Muscle of leg (tissue), 11 donors: Measurements from ENCODE around the gene GID4. TPM values are rescaled to one million over a fixed set of nuclear protein-coding genes. Genes with fewer than 3 reads are reported as not detected.

Experiments used
- DNase-seq: peaks from one replicate; pipeline ENCODE4 v3.0.0; 2013
- H3K27ac ChIP-seq: one replicate; pipeline ENCODE4 v1.5.1; 2013; ENCODE audit warnings: mild to moderate bottlenecking, low read length, control low read depth
- H3K27me3 ChIP-seq: one replicate; pipeline ENCODE4 v1.6.1; 2013; ENCODE audit warnings: low read length; ENCODE audit not compliant: control insufficient read depth, insufficient read depth
- H3K36me3 ChIP-seq: one replicate; pipeline ENCODE4 v1.6.1; 2013; ENCODE audit warnings: low read length; ENCODE audit not compliant: control insufficient read depth, insufficient read depth
- H3K4me1 ChIP-seq: one replicate; pipeline ENCODE4 v1.6.1; 2013; ENCODE audit warnings: low read length; ENCODE audit not compliant: control insufficient read depth, insufficient read depth
- H3K4me3 ChIP-seq: one replicate; pipeline ENCODE4 v1.5.1; 2013; ENCODE audit warnings: low read length, control low read depth
- H3K9me3 ChIP-seq: replicated peaks from 2 replicates; pipeline ENCODE4 v1.6.1; 2013; ENCODE audit warnings: low read depth, low read length; ENCODE audit not compliant: control insufficient read depth
- WGBS: methylation state at CpG from one replicate; pipeline ENCODE4 v1.1.5; 2013; ENCODE audit warnings: missing lambda C conversion rate; ENCODE audit not compliant: insufficient coverage; 5-methylcytosine and 5-hydroxymethylcytosine counted together
- polyA plus RNA-seq, 8 donors: library from polyadenylated mRNA; unstranded; fragments of 120-200 nt; gene quantifications; one replicate each; pipeline versions ENCODE4 v1.2.1 to v1.2.3, GENCODE V29; 2013; ENCODE audit warnings: inconsistent platforms in 1 of 8, low replicate concordance in 1 of 8; ENCODE audit not compliant: insufficient read length in 8 of 8, insufficient read depth in 1 of 8
- total RNA-seq: library from RNA; stranded (reverse); fragments of 120-200 nt; gene quantifications from one replicate; pipeline ENCODE4 v1.2.4, GENCODE V29; 2013

Gene GID4
- total and polyA plus RNA-seq, 9 donors, result 7.0 to 12.2 (median 11.1) TPM

GRCh38 chr17:18064053-18064452 lies 24.8 kb downstream of the GID4 start:
- no peaks in the 10 kb centered on the region for H3K4me1 ChIP-seq
- H3K4me3 ChIP-seq, result no peak overlapping the region
- WGBS, result no CpG with 5 or more reads among the region's 2 CpGs
- no peak overlapping the region for H3K27ac ChIP-seq
- peaks cover 42% of the 10 kb centered on the region for H3K36me3 ChIP-seq
- DNase-seq, result no peak
- no peaks in the 10 kb centered on the region for H3K27me3 ChIP-seq
- no peaks in the 10 kb centered on the region for H3K9me3 ChIP-seq

- Histone ChIP-seq H3K4me1 (no peaks in the 10 kb centered on the region), H3K4me3 (no peak overlapping the region), H3K27ac (no peak overlapping the region), H3K9me3 (no peaks in the 10 kb centered on the region), H3K27me3 (no peaks in the 10 kb centered on the region), H3K36me3 (peaks cover 35% of the 10 kb centered on the region)
- DNase-seq, result no peak
- 94% methylated on average over 10 of the region's 11 CpGs for WGBS
Measured at GRCh38 chr17:18065546-18065945, 26.3 kb downstream of the GID4 start.

GRCh38 chr17:18066866-18067265 lies 27.7 kb downstream of the GID4 start:
- Histone ChIP-seq H3K4me1 (peaks cover 4% of the 10 kb centered on the region), H3K36me3 (peaks cover 27% of the 10 kb centered on the region), H3K4me3 (no peak overlapping the region), H3K27ac (no peak overlapping the region), H3K9me3 (no peaks in the 10 kb centered on the region), H3K27me3 (peaks cover 2% of the 10 kb centered on the region)
- WGBS, result 100% methylated on average over 1 of the region's 4 CpGs
- DNase-seq, result no peak

- Histone ChIP-seq H3K27me3 (peaks cover 2% of the 10 kb centered on the region), H3K4me3 (no peak overlapping the region), H3K36me3 (peaks cover 15% of the 10 kb centered on the region), H3K4me1 (peaks cover 4% of the 10 kb centered on the region), H3K9me3 (no peaks in the 10 kb centered on the region), H3K27ac (no peak overlapping the region)
- no peak for DNase-seq
- WGBS, result no CpG with 5 or more reads among the region's 2 CpGs
Measured at GRCh38 chr17:18069101-18069500, 29.9 kb downstream of the GID4 start.

- peak; percentile 49 for DNase-seq
- no peaks in the 10 kb centered on the region for H3K9me3 ChIP-seq
- peaks cover 4% of the 10 kb centered on the region for H3K4me1 ChIP-seq
- peaks cover 2% of the 10 kb centered on the region for H3K27me3 ChIP-seq
- whole genome bisulfite sequencing, result 4% methylated on average over 4 of the region's 8 CpGs
- H3K4me3 ChIP-seq, result peak overlapping the region; percentile 10
- H3K36me3 ChIP-seq, result peaks cover 5% of the 10 kb centered on the region
- no peak overlapping the region for H3K27ac ChIP-seq
Measured at GRCh38 chr17:18070861-18071340, 31.7 kb downstream of the GID4 start.

- H3K9me3 ChIP-seq, result no peaks in the 10 kb centered on the region
- peaks cover 5% of the 10 kb centered on the region for H3K36me3 ChIP-seq
- H3K27ac ChIP-seq, result no peak overlapping the region
- H3K27me3 ChIP-seq, result peaks cover 2% of the 10 kb centered on the region
- no peak for DNase-seq
- H3K4me1 ChIP-seq, result peaks cover 5% of the 10 kb centered on the region
- no peak overlapping the region for H3K4me3 ChIP-seq
Measured at GRCh38 chr17:18071751-18072150, 32.5 kb downstream of the GID4 start.

- DNase-seq, result no peak
- H3K27ac ChIP-seq, result no peak overlapping the region
- no peaks in the 10 kb centered on the region for H3K36me3 ChIP-seq
- H3K4me3 ChIP-seq, result no peak overlapping the region
- H3K9me3 ChIP-seq, result no peaks in the 10 kb centered on the region
- H3K4me1 ChIP-seq, result peaks cover 6% of the 10 kb centered on the region
- H3K27me3 ChIP-seq, result peaks cover 6% of the 10 kb centered on the region
- WGBS, result 73% methylated on average over 5 of the region's 6 CpGs
Measured at GRCh38 chr17:18074566-18075272, 35.5 kb downstream of the GID4 start.

GRCh38 chr17:18076936-18077335 lies 37.7 kb downstream of the GID4 start:
- peak; percentile 72 for DNase-seq
- Histone ChIP-seq H3K9me3 (no peaks in the 10 kb centered on the region), H3K4me1 (peaks cover 2% of the 10 kb centered on the region), H3K27ac (no peak overlapping the region), H3K27me3 (peaks cover 3% of the 10 kb centered on the region), H3K36me3 (no peaks in the 10 kb centered on the region), H3K4me3 (no peak overlapping the region)
- 10% methylated on average over 5 of the region's 7 CpGs for WGBS

- WGBS, result 83% methylated on average over 2 of the region's 4 CpGs
- DNase-seq, result no peak
- H3K4me1 ChIP-seq, result peaks cover 2% of the 10 kb centered on the region
Measured at GRCh38 chr17:18079543-18079942, 40.3 kb downstream of the GID4 start.

GRCh38 chr17:18084256-18084655 lies 45.0 kb downstream of the GID4 start:
- Histone ChIP-seq H3K4me3 (no peak overlapping the region), H3K9me3 (no peaks in the 10 kb centered on the region), H3K36me3 (no peaks in the 10 kb centered on the region), H3K27ac (no peak overlapping the region), H3K27me3 (no peaks in the 10 kb centered on the region), H3K4me1 (peaks cover 9% of the 10 kb centered on the region)
- no peak for DNase-seq
- no CpG with 5 or more reads among the region's 4 CpGs for WGBS

More at GRCh38 chr17:18079543-18079942, 40.3 kb downstream of the GID4 start:
- Histone ChIP-seq H3K9me3 (no peaks in the 10 kb centered on the region), H3K36me3 (no peaks in the 10 kb centered on the region), H3K27me3 (peaks cover 3% of the 10 kb centered on the region), H3K27ac (no peak overlapping the region), H3K4me3 (no peak overlapping the region)
